Endothelial cell of umbilical vein (primary cell): ENCODE data around the gene LRP1. TPM values are rescaled to one million over a fixed set of nuclear protein-coding genes. Genes with fewer than 3 reads are reported as not detected.

Source experiments
- BruUV-seq: library from RNA; stranded (reverse); fragments of 400-500 nt; replicated peaks from 2 replicates; lab custom pipeline; 2021; lab: Mats Ljungman, UMichigan
- CTCF ChIA-PET: fragments of 300-600, 350-600 bp; sonication (Branson Sonifier 250); formaldehyde crosslinking; loops from one replicate; lab custom pipeline; 2021; ENCODE audit warnings: antibody characterized with exemption, inconsistent platforms; lab: Charles Lee
- POLR2A ChIA-PET: fragments of 300-600, 350-600 bp; sonication (Branson Sonifier 250); formaldehyde crosslinking; loops from one replicate; lab custom pipeline; 2021; ENCODE audit warnings: antibody characterized with exemption, inconsistent platforms; lab: Charles Lee
- DNase-seq: peaks from one replicate; pipeline ENCODE4 v3.0.0-alpha.2; 2011; ENCODE audit warnings: low read depth, low spot score
- FAIRE-seq: peaks from 2 replicates; lab custom pipeline; 2011; peaks lifted over from hg19 to GRCh38; lab: Jason Lieb, UNC
- H2AFZ ChIP-seq: 2 replicates; pipeline ENCODE4 v1.6.0; 2012; ENCODE audit warnings: low read depth, low read length, control low read depth, inconsistent platforms
- H3K27ac ChIP-seq: 2 replicates; pipeline ENCODE4 v1.5.1; 2011; ENCODE audit warnings: low read depth, mild to moderate bottlenecking, control low read depth, low read length, moderate library complexity; ENCODE audit not compliant: insufficient read depth
- H3K27me3 ChIP-seq, 2 experiments: 2 replicates each; pipeline versions ENCODE4 v1.6.0 to v1.6.1; 2011; ENCODE audit warnings: low read length in 2 of 2, mixed read lengths in 1 of 2; ENCODE audit not compliant: control insufficient read depth in 2 of 2, insufficient read depth in 2 of 2
- H3K36me3 ChIP-seq, 2 experiments: 2 replicates in 1 of 2; 3 replicates in 1 of 2; pipeline ENCODE4 v1.5.1; 2011; ENCODE audit warnings: low read length in 2 of 2, mild to moderate bottlenecking in 1 of 2, moderate library complexity in 1 of 2; ENCODE audit not compliant: control insufficient read depth in 2 of 2, insufficient read depth in 2 of 2; ENCODE audit errors: extremely low read depth in 1 of 2
- H3K4me1 ChIP-seq: 3 replicates; pipeline ENCODE4 v1.5.1; 2011; ENCODE audit warnings: mild to moderate bottlenecking, low read length; ENCODE audit not compliant: control insufficient read depth, insufficient read depth; ENCODE audit errors: extremely low read depth
- H3K4me2 ChIP-seq: 2 replicates; pipeline ENCODE4 v1.6.1; 2011; ENCODE audit warnings: low read length, control low read depth, mixed read lengths; ENCODE audit not compliant: insufficient read depth
- H3K4me3 ChIP-seq, 3 experiments: fragments of 200-600 bp in 1 of 3; sonication (generic), shearing (Covaris generic) in 1 of 3; replicated peaks in 1 of 3; 2 replicates each; pipeline ENCODE4 v1.5.1; 2011 to 2016; ENCODE audit warnings: control low read depth in 3 of 3, low read length in 3 of 3, mild to moderate bottlenecking in 2 of 3, inconsistent platforms in 1 of 3, low read depth in 1 of 3, moderate library complexity in 1 of 3; ENCODE audit not compliant: insufficient read depth in 1 of 3
- H3K79me2 ChIP-seq: 2 replicates; pipeline ENCODE4 v1.6.0; 2012; ENCODE audit warnings: low read length, inconsistent platforms; ENCODE audit not compliant: control insufficient read depth, insufficient read depth
- H3K9ac ChIP-seq: replicated peaks from 2 replicates; pipeline ENCODE3; 2011; ENCODE audit warnings: low read length, control low read depth; ENCODE audit not compliant: insufficient read depth; ENCODE audit errors: extremely low read depth
- H3K9me1 ChIP-seq: replicated peaks from 3 replicates; pipeline ENCODE4 v1.6.0; 2011; ENCODE audit warnings: mild to moderate bottlenecking, low read length; ENCODE audit not compliant: control insufficient read depth, insufficient read depth; ENCODE audit errors: extremely low read depth
- H3K9me3 ChIP-seq: replicated peaks from 2 replicates; pipeline ENCODE4 v1.5.1; 2012; ENCODE audit warnings: low read length, inconsistent platforms; ENCODE audit not compliant: control insufficient read depth, insufficient read depth
- H4K20me1 ChIP-seq: replicated peaks from 2 replicates; pipeline ENCODE3; 2011; ENCODE audit warnings: mild to moderate bottlenecking, low read length; ENCODE audit not compliant: control insufficient read depth, insufficient read depth; ENCODE audit errors: extremely low read depth
- CTCF ChIP-seq, 2 donors: IDR thresholded peaks; 1 replicate in 1 of 2; 2 replicates in 1 of 2; pipeline ENCODE4 v1.5.1; 2011; ENCODE audit warnings: low read length in 2 of 2, mild to moderate bottlenecking in 2 of 2, moderate library complexity in 2 of 2, control low read depth in 1 of 2, inconsistent platforms in 1 of 2, low read depth in 1 of 2; ENCODE audit not compliant: insufficient read depth in 1 of 2; ENCODE audit errors: extremely low read depth in 1 of 2
- EZH2 ChIP-seq: IDR thresholded peaks from 2 replicates; pipeline ENCODE4 v1.6.1; 2012; ENCODE audit warnings: borderline replicate concordance, low read depth, mild to moderate bottlenecking, moderate library complexity, low read length, inconsistent platforms; ENCODE audit not compliant: severe bottlenecking
- FOS ChIP-seq: IDR thresholded peaks from 2 replicates; pipeline ENCODE4 v1.6.1; 2011; ENCODE audit warnings: mild to moderate bottlenecking, low read length, moderate library complexity, borderline replicate concordance; ENCODE audit not compliant: insufficient read depth
- GATA2 ChIP-seq: IDR thresholded peaks from 2 replicates; pipeline ENCODE4 v1.7.0; 2011; ENCODE audit warnings: low read depth, mild to moderate bottlenecking, moderate library complexity, mixed read lengths, low read length; ENCODE audit not compliant: insufficient read length, insufficient read depth
- JUN ChIP-seq: IDR thresholded peaks from 2 replicates; pipeline ENCODE4 v1.6.1; 2011; ENCODE audit warnings: borderline replicate concordance, low read depth; ENCODE audit not compliant: insufficient read length, insufficient read depth
- MAX ChIP-seq: IDR thresholded peaks from 2 replicates; pipeline ENCODE4 v1.6.1; 2011; ENCODE audit not compliant: insufficient read depth, insufficient read length
- MYC ChIP-seq: IDR thresholded peaks from one replicate; pipeline ENCODE4 v1.6.1; 2011; ENCODE audit warnings: mild to moderate bottlenecking, low read depth, low read length
- POLR2A ChIP-seq: IDR thresholded peaks from 2 replicates; pipeline ENCODE4 v1.6.1; 2012; ENCODE audit warnings: low read depth, mild to moderate bottlenecking, control low read depth, low read length
- POLR2AphosphoS5 ChIP-seq: IDR thresholded peaks from 2 replicates; pipeline ENCODE4 v1.6.1; 2012; ENCODE audit warnings: low read depth, mild to moderate bottlenecking, control low read depth, low read length, moderate library complexity; ENCODE audit not compliant: insufficient read depth
- dilution Hi-C: fragments of 300-500 bp; cut with MboI; formaldehyde crosslinking; loops from one replicate; pipeline ENCODE4 v1.15.0; 2019; ENCODE audit warnings: low sequenced_read_pairs; ENCODE audit not compliant: extremely low pct_ligation_motif_present
- intact Hi-C: fragments of 100-400 bp; cut with micrococcal nuclease; formaldehyde crosslinking; loops from one replicate; pipeline ENCODE4 v1.10.0; 2022
- polyA plus RNA-seq, 4 experiments: library from polyadenylated mRNA; depleted of rRNA in 3 of 4; stranded (reverse) in 3 of 4; unstranded in 1 of 4; fragments of >200 nt; gene quantifications; 2 replicates each; pipeline versions ENCODE4 v1.2.1 to v1.2.3, GENCODE V29; 2011 to 2012; ENCODE audit warnings: missing spikeins in 1 of 4
- total RNA-seq: library from RNA; stranded (reverse); gene quantifications from 2 replicates; pipeline ENCODE4 v1.2.3, GENCODE V29; 2021

LRP1 gene
- total and polyA plus RNA-seq, 2 donors (not counting 3 experiments of a cell fraction or from before 2014, with no cell fraction given) = 1.6 to 4.6 TPM

- TF ChIP-seq FOS = no peak
- no peak for TF ChIP-seq CTCF (IDR thresholded peaks at IDR 0.05; ENCODE audit: extremely low read depth in 1 of 2, insufficient read depth in 1 of 2, low read depth in 1 of 2, low read length in 2 of 2)
- no peak for TF ChIP-seq MAX
- TF ChIP-seq POLR2A = no peak
- TF ChIP-seq GATA2 = no peak
- TF ChIP-seq POLR2AphosphoS5 = no peak
- TF ChIP-seq EZH2 = no peak
- no peak for TF ChIP-seq JUN
- TF ChIP-seq MYC = no peak
- no peak overlapping the region for H3K4me2 ChIP-seq
- CTCF ChIA-PET = interaction anchor here (0.8 kb wide), 1 partner anchor 203 kb away, joined by 3 read pairs; the partner anchor contains the start of gene GLI1
Measured at GRCh38 chr12:57255916-57256315, 127.6 kb downstream of the LRP1 start.

More at GRCh38 chr12:57255916-57256315, 127.6 kb downstream of the LRP1 start:
- no peak for DNase-seq
- no peaks in the 10 kb centered on the region for H4K20me1 ChIP-seq
- BruUV-seq = no TSS peak
- no peaks in the 10 kb centered on the region for H3K9me1 ChIP-seq
- no peak overlapping the region for H2AFZ ChIP-seq
- no peak overlapping the region for H3K4me3 ChIP-seq
- H3K4me1 ChIP-seq = no peaks in the 10 kb centered on the region
- no peaks in the 10 kb centered on the region for H3K27me3 ChIP-seq
- dilution Hi-C loops (no loop called here), intact Hi-C loops (no loop called here)
- no peak for FAIRE-seq
- no peak overlapping the region for H3K27ac ChIP-seq
- no peak overlapping the region for H3K9ac ChIP-seq
- no peaks in the 10 kb centered on the region for H3K9me3 ChIP-seq
- H3K79me2 ChIP-seq = no peaks in the 10 kb centered on the region
- POLR2A ChIA-PET = no interaction called here
- peaks cover 0 to 11% of the 10 kb centered on the region in 2 experiments for H3K36me3 ChIP-seq
